Measurements from ENCODE around the gene NF2. TPM values are rescaled to one million over a fixed set of nuclear protein-coding genes. Genes with fewer than 3 reads are reported as not detected.

NF2 gene
- total RNA-seq, 1 experiment from 2014 or later: 113 TPM

DNA sequence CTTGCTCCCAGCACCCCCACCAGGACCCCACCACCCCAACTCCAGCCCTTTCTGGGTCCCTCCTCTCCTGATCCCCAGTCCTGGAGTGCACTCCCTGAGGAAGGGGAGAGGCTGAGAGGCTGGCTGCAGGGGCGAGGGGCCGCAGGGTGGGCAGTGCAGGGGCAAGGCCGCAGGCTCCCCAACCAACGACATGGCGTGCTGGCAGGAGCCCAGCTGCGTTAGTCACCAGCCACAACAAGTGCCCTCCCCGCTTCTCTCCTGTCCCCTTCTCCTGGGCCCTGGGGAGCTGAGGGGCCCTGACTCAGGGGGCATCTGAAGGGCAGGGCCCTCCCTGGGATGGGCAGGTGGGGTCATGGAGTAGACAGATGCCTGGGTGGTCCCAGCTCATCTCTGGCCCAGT is 118.7 kb downstream of the NF2 start:
- no peak overlapping the region for H3K4me2 ChIP-seq (ENCODE audit: low read length)
- H3K4me1 ChIP-seq (ENCODE audit: insufficient read depth, low read length): no peaks in the 10 kb centered on the region; the same call in 1 of the 2 replicates
- no peaks in the 10 kb centered on the region for H4K20me1 ChIP-seq (ENCODE audit: low read length)
- no peaks in the 10 kb centered on the region for H3K36me3 ChIP-seq (ENCODE audit: low read depth, low read length)
- H3K9me2 ChIP-seq (replicated peaks; ENCODE audit: low read length): no peaks in the 10 kb centered on the region
- intact Hi-C loops (cut with micrococcal nuclease): no loop called here
- DNase-seq: peak; percentile 37
- no peaks in the 10 kb centered on the region for H3K9me3 ChIP-seq (ENCODE audit: low read length)
- H3K79me2 ChIP-seq (ENCODE audit: low read length): no peaks in the 10 kb centered on the region
- H3F3A ChIP-seq (ENCODE audit: low read length, unreplicated experiment): no peaks in the 10 kb centered on the region
- POLR2A ChIA-PET (ENCODE audit: unreplicated experiment): no interaction called here
- CTCF ChIA-PET: no interaction called here
- no peak overlapping the region for H2AFZ ChIP-seq (ENCODE audit: low read length)
- H3K27ac ChIP-seq (ENCODE audit: low read length): no peak overlapping the region
- H3K9ac ChIP-seq (ENCODE audit: low read length): no peak overlapping the region
- BruUV-seq (replicated peaks): no TSS peak
- no peak overlapping the region for H3K4me3 ChIP-seq (ENCODE audit: low read length)
- peak; percentile 46; the same call in 1 of the 2 replicates for ATAC-seq
- TF ChIP-seq EZH2phosphoT487 (IDR thresholded peaks at IDR 0.05; ENCODE audit: borderline replicate concordance, low read length) (no peak), EZH2 (IDR thresholded peaks at IDR 0.05; ENCODE audit: low read length, unreplicated experiment) (no peak)
- TF ChIP-seq, protein P1, sequence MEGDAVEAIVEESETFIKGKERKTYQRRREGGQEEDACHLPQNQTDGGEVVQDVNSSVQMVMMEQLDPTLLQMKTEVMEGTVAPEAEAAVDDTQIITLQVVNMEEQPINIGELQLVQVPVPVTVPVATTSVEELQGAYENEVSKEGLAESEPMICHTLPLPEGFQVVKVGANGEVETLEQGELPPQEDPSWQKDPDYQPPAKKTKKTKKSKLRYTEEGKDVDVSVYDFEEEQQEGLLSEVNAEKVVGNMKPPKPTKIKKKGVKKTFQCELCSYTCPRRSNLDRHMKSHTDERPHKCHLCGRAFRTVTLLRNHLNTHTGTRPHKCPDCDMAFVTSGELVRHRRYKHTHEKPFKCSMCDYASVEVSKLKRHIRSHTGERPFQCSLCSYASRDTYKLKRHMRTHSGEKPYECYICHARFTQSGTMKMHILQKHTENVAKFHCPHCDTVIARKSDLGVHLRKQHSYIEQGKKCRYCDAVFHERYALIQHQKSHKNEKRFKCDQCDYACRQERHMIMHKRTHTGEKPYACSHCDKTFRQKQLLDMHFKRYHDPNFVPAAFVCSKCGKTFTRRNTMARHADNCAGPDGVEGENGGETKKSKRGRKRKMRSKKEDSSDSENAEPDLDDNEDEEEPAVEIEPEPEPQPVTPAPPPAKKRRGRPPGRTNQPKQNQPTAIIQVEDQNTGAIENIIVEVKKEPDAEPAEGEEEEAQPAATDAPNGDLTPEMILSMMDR (conservative IDR thresholded peaks at IDR 0.05; ENCODE audit: low read depth, low read length): no peak
- H3K27me3 ChIP-seq (ENCODE audit: low read length): peaks cover 8% of the 10 kb centered on the region

DNA sequence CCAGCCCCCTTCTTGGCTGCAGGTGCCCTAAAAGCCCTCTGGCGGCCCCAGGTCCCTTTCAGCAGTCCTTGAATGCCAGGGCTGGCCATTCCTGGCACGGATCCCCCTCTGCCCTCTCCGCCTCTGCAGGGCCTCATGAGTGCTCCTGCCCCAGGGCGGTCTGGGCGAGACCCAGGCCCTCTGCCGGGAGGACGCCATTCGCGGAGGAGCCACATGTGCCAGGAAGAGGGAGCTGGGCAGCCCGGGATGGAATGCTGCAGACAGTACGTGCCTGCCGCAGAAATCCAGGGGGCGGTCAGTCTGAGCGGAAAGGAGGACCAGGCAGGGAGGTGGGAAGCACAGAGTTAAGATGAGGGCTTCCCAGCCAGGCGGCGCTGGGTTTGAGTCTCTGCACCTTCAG is 119.2 kb downstream of the NF2 start:
- CTCF ChIA-PET: no interaction called here

DNA sequence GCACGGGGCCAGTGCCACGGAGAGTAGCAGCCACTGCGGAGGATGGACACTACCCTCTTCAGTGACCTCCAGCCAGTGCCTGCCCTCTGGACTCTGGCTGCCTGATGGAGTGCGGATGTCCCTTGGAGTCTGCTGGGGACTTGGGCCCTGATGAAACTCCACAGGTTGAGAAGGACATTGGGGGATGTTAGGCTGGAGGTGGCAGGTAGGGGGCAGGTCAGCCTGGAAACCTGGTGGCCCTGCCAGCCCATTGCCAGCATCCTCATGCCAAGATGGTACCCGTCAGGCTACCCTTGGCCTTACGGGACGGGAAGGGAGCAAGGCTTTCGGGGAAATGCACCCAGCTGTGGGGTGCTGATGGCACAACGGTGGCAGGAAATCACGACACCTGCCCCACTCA is 120.3 kb downstream of the NF2 start:
- Histone ChIP-seq H2AFZ (ENCODE audit: low read length) (no peak overlapping the region), H3K9me3 (ENCODE audit: low read length) (no peaks in the 10 kb centered on the region), H3K36me3 (ENCODE audit: low read depth, low read length) (no peaks in the 10 kb centered on the region), H3K4me3 (ENCODE audit: low read length) (no peak overlapping the region), H3K79me2 (ENCODE audit: low read length) (no peaks in the 10 kb centered on the region), H3K4me1 (ENCODE audit: insufficient read depth, low read length) (no peaks in the 10 kb centered on the region; the same call in 1 of the 2 replicates), H3K9ac (ENCODE audit: low read length) (no peak overlapping the region), H3K9me2 (replicated peaks; ENCODE audit: low read length) (no peaks in the 10 kb centered on the region), H3K27me3 (ENCODE audit: low read length) (peaks cover 8% of the 10 kb centered on the region), H3F3A (ENCODE audit: low read length, unreplicated experiment) (no peaks in the 10 kb centered on the region), H3K27ac (ENCODE audit: low read length) (no peak overlapping the region), H4K20me1 (ENCODE audit: low read length) (no peaks in the 10 kb centered on the region), H3K4me2 (ENCODE audit: low read length) (no peak overlapping the region)
- ChIA-PET CTCF (interaction anchor here (0.6 kb wide), 1 partner anchor 22 kb away, joined by 3 read pairs; no protein-coding TSS in a partner anchor), POLR2A (ENCODE audit: unreplicated experiment) (no interaction called here)
- no TSS peak for BruUV-seq (replicated peaks)
- DNase-seq: no peak
- ATAC-seq: no peak
- intact Hi-C loops (cut with micrococcal nuclease): no loop called here
- TF ChIP-seq EZH2phosphoT487 (IDR thresholded peaks at IDR 0.05; ENCODE audit: borderline replicate concordance, low read length): no peak
- no peak for TF ChIP-seq EZH2 (IDR thresholded peaks at IDR 0.05; ENCODE audit: low read length, unreplicated experiment)
- TF ChIP-seq, protein P1 (conservative IDR thresholded peaks at IDR 0.05; ENCODE audit: low read depth, low read length): no peak

More for the DNA sequence above, 119.2 kb downstream of the NF2 start:
- no peaks in the 10 kb centered on the region for H3K9me2 ChIP-seq (replicated peaks; ENCODE audit: low read length)
- H4K20me1 ChIP-seq (ENCODE audit: low read length): no peaks in the 10 kb centered on the region
- no peaks in the 10 kb centered on the region for H3K36me3 ChIP-seq (ENCODE audit: low read depth, low read length)
- no TSS peak for BruUV-seq (replicated peaks)
- H3K4me2 ChIP-seq (ENCODE audit: low read length): no peak overlapping the region
- no peaks in the 10 kb centered on the region for H3K9me3 ChIP-seq (ENCODE audit: low read length)
- intact Hi-C loops (cut with micrococcal nuclease): no loop called here
- ATAC-seq: no peak
- no peak for DNase-seq
- no peak overlapping the region for H3K27ac ChIP-seq (ENCODE audit: low read length)
- no peak overlapping the region for H3K4me3 ChIP-seq (ENCODE audit: low read length)
- no peaks in the 10 kb centered on the region for H3F3A ChIP-seq (ENCODE audit: low read length, unreplicated experiment)
- H2AFZ ChIP-seq (ENCODE audit: low read length): no peak overlapping the region
- no peaks in the 10 kb centered on the region; the same call in 1 of the 2 replicates for H3K4me1 ChIP-seq (ENCODE audit: insufficient read depth, low read length)
- no peak overlapping the region for H3K9ac ChIP-seq (ENCODE audit: low read length)
- peaks cover 8% of the 10 kb centered on the region for H3K27me3 ChIP-seq (ENCODE audit: low read length)
- POLR2A ChIA-PET (ENCODE audit: unreplicated experiment): no interaction called here
- TF ChIP-seq EZH2 (IDR thresholded peaks at IDR 0.05; ENCODE audit: low read length, unreplicated experiment): no peak
- no peak for TF ChIP-seq EZH2phosphoT487 (IDR thresholded peaks at IDR 0.05; ENCODE audit: borderline replicate concordance, low read length)
- TF ChIP-seq, protein P1 (conservative IDR thresholded peaks at IDR 0.05; ENCODE audit: low read depth, low read length): no peak
- no peaks in the 10 kb centered on the region for H3K79me2 ChIP-seq (ENCODE audit: low read length)
